ENCODE results near the gene GPR152. TPM values are rescaled to one million over a fixed set of nuclear protein-coding genes. Genes with fewer than 3 reads are reported as not detected.
A peak's percentile ranks its signal among the peaks of the same experiment; 100 is the strongest.
"Not testable (repeated sequence)": the region's sequence is repeated elsewhere in the genome, so short reads cannot be mapped to it uniquely, and the experiment has no call there.

GPR152 gene
- total RNA-seq, 2 experiments from 2014 or later = not detected

DNA sequence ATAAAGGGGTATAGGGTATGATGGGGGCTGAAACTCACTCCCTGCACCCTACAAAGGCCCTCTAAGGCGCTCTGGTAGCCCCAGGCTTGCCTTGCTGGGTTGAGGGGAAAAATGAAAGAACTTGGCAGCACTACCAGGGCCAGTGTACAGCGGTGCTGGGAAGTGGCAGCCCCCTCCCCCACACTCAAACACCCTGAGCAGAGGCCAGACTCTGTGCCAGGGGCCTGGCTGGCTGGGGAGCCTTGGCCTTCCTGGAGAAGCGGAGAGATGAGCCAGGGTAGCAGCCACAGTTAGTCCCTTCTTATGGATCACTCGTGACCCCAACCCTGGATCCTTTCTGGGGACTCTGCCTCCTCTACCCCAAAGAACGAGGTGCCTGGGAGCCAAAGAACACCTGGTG, 13.8 kb upstream of the GPR152 start:
- ChIA-PET POLR2A (interaction anchor here (0.6 to 2.0 kb wide), 4 partner anchors 16 to 65 kb away, joined by 3 to 18 read pairs (median 5); partner anchors contain the start of genes CORO1B, PPP1CA and PTPRCAP), CTCF (ENCODE audit: unreplicated experiment) (no interaction called here)
- no peak for DNase-seq (ENCODE audit: low spot score)
- Histone ChIP-seq H3K4me3 (ENCODE audit: low read depth, low read length, poor library complexity, severe bottlenecking) (peak overlapping the region; percentile 87), H3K9me2 (ENCODE audit: insufficient read depth, low read length) (no peaks in the 10 kb centered on the region), H3K36me3 (ENCODE audit: insufficient read depth, low read length) (no peaks in the 10 kb centered on the region; the same call in 1 of the 2 replicates), H3K79me2 (ENCODE audit: insufficient read depth, low read depth, low read length) (peaks cover 23% of the 10 kb centered on the region; the same call in 1 of the 2 replicates), H4K20me1 (ENCODE audit: insufficient read depth, low read length) (no peaks in the 10 kb centered on the region), H3K9me3 (ENCODE audit: low read length) (no peaks in the 10 kb centered on the region), H2AFZ (ENCODE audit: low read length) (no peak overlapping the region), H3K4me1 (ENCODE audit: insufficient read depth, low read length, poor library complexity, severe bottlenecking) (peaks cover 65% of the 10 kb centered on the region), H3K27ac (ENCODE audit: low read depth, low read length, poor library complexity, severe bottlenecking) (peak overlapping the region; percentile 76), H3K4me2 (ENCODE audit: low read length) (peak overlapping the region; percentile 100)
- BruUV-seq (replicated peaks) = no TSS peak
- TF ChIP-seq, protein P1, sequence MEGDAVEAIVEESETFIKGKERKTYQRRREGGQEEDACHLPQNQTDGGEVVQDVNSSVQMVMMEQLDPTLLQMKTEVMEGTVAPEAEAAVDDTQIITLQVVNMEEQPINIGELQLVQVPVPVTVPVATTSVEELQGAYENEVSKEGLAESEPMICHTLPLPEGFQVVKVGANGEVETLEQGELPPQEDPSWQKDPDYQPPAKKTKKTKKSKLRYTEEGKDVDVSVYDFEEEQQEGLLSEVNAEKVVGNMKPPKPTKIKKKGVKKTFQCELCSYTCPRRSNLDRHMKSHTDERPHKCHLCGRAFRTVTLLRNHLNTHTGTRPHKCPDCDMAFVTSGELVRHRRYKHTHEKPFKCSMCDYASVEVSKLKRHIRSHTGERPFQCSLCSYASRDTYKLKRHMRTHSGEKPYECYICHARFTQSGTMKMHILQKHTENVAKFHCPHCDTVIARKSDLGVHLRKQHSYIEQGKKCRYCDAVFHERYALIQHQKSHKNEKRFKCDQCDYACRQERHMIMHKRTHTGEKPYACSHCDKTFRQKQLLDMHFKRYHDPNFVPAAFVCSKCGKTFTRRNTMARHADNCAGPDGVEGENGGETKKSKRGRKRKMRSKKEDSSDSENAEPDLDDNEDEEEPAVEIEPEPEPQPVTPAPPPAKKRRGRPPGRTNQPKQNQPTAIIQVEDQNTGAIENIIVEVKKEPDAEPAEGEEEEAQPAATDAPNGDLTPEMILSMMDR (conservative IDR thresholded peaks at IDR 0.05; ENCODE audit: low read length) = no peak
- no peak for TF ChIP-seq EZH2phosphoT487 (IDR thresholded peaks at IDR 0.05; ENCODE audit: borderline replicate concordance, low read depth, low read length)
- intact Hi-C loops (cut with micrococcal nuclease; ENCODE audit: unreplicated experiment) = loop anchor here (5.0 kb wide), 1 partner anchor 114 kb away; the partner anchor contains the start of gene POLD4

DNA sequence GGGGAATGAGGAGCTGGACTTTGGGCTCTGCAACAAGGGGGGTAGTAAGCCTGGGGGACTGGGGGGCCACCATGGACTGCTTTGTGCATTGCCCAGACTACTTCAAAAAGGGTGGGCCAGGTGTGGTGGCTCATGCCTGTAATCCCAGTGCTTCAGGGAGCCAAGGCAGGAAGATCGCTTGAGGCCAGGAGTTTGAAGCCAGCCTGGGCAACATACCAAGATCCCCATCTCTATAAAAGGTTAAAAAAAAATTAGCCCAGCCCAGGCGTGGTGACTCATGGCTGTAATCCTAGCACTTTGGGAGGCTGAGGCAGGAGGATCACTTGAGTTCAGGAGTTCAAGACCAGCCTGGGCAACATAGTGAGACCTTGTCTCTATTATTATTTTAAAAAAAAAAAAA, 13.0 kb upstream of the GPR152 start:
- POLR2A ChIA-PET = interaction anchor here (0.6 to 2.0 kb wide), 5 partner anchors 15 to 511 kb away, joined by 3 to 18 read pairs (median 3); partner anchors contain the start of genes CORO1B, PPP1CA and PTPRCAP
- intact Hi-C loops (cut with micrococcal nuclease; ENCODE audit: unreplicated experiment) = loop anchor here (5.0 kb wide), 1 partner anchor 113 kb away; the partner anchor contains the start of gene POLD4
- not testable (repeated sequence) for DNase-seq (ENCODE audit: low spot score)

DNA sequence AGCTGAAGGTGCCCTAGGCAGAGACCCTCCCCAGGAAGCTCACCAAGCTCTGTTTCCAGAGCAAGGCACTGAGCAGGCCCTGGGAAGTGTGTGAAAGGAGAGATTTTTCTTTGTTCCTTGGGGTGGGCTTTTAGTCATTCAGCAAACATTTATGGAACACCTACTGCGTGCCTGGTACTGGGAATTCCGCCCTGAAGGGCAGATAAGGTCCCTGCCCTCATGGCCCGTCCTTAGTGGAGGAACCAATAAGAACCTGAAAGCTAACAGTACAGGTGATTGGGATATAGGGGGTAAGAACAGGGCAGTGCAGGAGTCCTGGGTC, 12.6 kb upstream of the GPR152 start:
- Histone ChIP-seq H3K4me1 (ENCODE audit: insufficient read depth, low read length, poor library complexity, severe bottlenecking) (peaks cover 69% of the 10 kb centered on the region), H3K36me3 (ENCODE audit: insufficient read depth, low read length) (no peaks in the 10 kb centered on the region; the same call in 1 of the 2 replicates), H3K4me2 (ENCODE audit: low read length) (peak overlapping the region; percentile 100), H3K4me3 (ENCODE audit: low read depth, low read length, poor library complexity, severe bottlenecking) (peak overlapping the region; percentile 89), H3K9me3 (ENCODE audit: low read length) (no peaks in the 10 kb centered on the region), H3K79me2 (ENCODE audit: insufficient read depth, low read depth, low read length) (peaks cover 23% of the 10 kb centered on the region; the same call in 1 of the 2 replicates), H3K27ac (ENCODE audit: low read depth, low read length, poor library complexity, severe bottlenecking) (peak overlapping the region; percentile 82), H3K9me2 (ENCODE audit: insufficient read depth, low read length) (no peaks in the 10 kb centered on the region), H4K20me1 (ENCODE audit: insufficient read depth, low read length) (no peaks in the 10 kb centered on the region), H2AFZ (ENCODE audit: low read length) (no peak overlapping the region)
- ChIA-PET POLR2A (interaction anchor here (0.6 to 2.0 kb wide), 4 partner anchors 15 to 511 kb away, joined by 3 to 18 read pairs (median 5); partner anchors contain the start of genes PPP1CA and PTPRCAP), CTCF (ENCODE audit: unreplicated experiment) (interaction anchor here (0.6 to 1.1 kb wide), 3 partner anchors 9 to 187 kb away, joined by 3 to 9 read pairs (median 3); no protein-coding TSS in a partner anchor)
- intact Hi-C loops (cut with micrococcal nuclease; ENCODE audit: unreplicated experiment) = loop anchor here (5.0 kb wide), 1 partner anchor 113 kb away; the partner anchor contains the start of gene POLD4
- TF ChIP-seq, protein P1 (conservative IDR thresholded peaks at IDR 0.05; ENCODE audit: low read length) = no peak
- no peak for TF ChIP-seq EZH2phosphoT487 (IDR thresholded peaks at IDR 0.05; ENCODE audit: borderline replicate concordance, low read depth, low read length)
- no peak for DNase-seq (ENCODE audit: low spot score)
- BruUV-seq (replicated peaks) = TSS peak; percentile 70

More for the DNA sequence above, 13.0 kb upstream of the GPR152 start:
- BruUV-seq (replicated peaks); H2AFZ ChIP-seq (ENCODE audit: low read length); H3K9me3 ChIP-seq (ENCODE audit: low read length); H3K36me3 ChIP-seq (ENCODE audit: insufficient read depth, low read length); H3K9me2 ChIP-seq (ENCODE audit: insufficient read depth, low read length); H4K20me1 ChIP-seq (ENCODE audit: insufficient read depth, low read length): not testable (repeated sequence)
- peak overlapping the region; percentile 82 for H3K27ac ChIP-seq (ENCODE audit: low read depth, low read length, poor library complexity, severe bottlenecking)
- peaks cover 23% of the 10 kb centered on the region; the same call in 1 of the 2 replicates for H3K79me2 ChIP-seq (ENCODE audit: insufficient read depth, low read depth, low read length)
- H3K4me1 ChIP-seq (ENCODE audit: insufficient read depth, low read length, poor library complexity, severe bottlenecking) = peaks cover 69% of the 10 kb centered on the region
- H3K4me3 ChIP-seq (ENCODE audit: low read depth, low read length, poor library complexity, severe bottlenecking) = peak overlapping the region; percentile 89
- CTCF ChIA-PET (ENCODE audit: unreplicated experiment) = interaction anchor here (0.6 to 1.1 kb wide), 2 partner anchors 9 to 15 kb away, joined by 3 to 9 read pairs; no protein-coding TSS in a partner anchor
- peak overlapping the region; percentile 100 for H3K4me2 ChIP-seq (ENCODE audit: low read length)
